GM15510 (cell line): ENCODE results near the gene ARRB1.

Source experiments
- POLR2A ChIP-seq: IDR thresholded peaks from 3 replicates; pipeline ENCODE4 v1.6.1; 2011; ENCODE audit warnings: borderline replicate concordance; ENCODE audit not compliant: insufficient read length; ENCODE audit errors: extremely low read depth

ARRB1 gene

DNA sequence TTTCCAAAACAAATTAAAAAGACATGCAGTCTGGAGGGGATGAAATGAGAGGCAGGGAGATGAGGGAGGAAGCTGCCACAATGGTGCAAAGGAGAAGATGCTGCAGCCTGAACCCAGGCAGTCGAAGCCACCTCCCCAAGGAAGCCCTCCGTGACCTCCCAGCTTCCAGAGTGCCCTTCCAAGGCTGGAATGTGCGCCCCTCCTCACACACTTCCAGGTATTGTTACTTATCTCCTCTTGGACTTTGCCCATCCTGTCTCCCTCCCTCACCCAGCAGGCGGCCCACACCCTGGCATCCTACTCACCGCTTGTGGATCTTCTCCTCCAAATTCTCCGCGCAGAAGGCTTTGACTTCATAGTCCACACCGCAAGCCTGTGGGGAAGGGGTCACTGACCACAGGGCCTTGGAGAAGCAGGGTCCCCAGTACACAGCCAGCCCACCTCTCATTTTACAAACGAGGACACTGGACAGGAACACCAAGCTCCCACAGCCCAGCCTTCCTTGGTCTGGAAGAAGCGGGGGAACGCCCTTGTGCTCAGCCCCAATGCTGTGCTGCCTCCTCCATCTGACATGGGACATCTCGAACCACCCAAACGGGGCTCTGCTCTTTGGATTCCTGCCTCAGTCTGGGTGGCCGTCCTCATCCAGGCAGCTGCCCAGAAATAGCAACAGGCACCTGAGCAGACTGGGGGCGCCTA is 70.5 kb downstream of the ARRB1 start:
- no peak for TF ChIP-seq POLR2A

- no peak for TF ChIP-seq POLR2A
Measured at GRCh38 chr11:75280227-75280701, 71.2 kb downstream of the ARRB1 start.

DNA sequence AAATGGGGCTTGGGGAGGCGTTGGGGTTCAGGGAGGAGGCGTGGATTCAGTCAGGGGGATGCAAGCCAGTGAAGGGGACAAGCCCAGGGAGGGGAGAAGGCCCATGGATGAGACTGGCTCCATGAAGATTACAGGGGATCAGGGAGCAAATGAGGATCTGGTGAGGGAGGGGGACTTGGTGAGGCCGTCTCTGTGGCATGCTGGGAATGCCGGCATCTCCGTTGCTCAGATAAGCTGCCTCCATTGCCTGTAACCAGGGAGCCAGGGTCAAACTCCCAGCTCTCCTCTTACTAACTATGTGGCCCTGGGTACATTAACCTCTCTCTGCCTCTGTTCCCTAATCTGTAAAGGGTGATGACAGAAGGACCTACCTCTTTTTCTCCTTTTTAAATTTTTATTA is 72.2 kb downstream of the ARRB1 start:
- no peak for TF ChIP-seq POLR2A

GRCh38 chr11:75277991-75278790 is 73.3 kb downstream of the ARRB1 start:
- TF ChIP-seq POLR2A, result no peak

DNA sequence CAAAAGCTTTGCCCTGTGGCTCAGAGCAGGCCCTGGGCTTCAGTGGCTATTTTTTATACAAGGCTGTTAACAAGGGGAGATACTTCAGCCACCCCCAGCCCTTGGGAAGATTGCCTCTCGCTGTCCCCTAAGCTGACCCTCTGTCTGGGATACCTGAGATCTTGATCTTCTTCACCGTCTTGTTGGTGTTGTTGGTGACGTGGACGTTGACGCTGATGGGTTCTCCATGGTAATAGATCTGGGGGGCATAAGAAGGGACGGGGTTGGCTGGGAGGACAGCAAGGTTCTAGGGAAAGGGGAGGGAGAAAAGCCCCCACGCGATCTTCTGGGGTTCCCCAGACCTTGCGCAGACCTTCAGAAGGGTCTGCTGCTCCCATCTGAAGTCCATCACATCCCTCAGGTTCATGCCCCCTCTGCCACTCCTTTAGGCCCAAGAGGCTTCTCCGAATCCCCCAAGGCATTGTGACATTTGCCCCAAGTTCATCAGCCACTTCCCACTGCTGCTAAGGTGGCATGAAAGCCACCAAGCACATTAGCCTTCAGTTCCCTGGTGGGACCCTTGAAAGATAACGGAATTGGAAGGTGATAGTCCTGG is 74.2 kb downstream of the ARRB1 start:
- TF ChIP-seq POLR2A, result no peak

DNA sequence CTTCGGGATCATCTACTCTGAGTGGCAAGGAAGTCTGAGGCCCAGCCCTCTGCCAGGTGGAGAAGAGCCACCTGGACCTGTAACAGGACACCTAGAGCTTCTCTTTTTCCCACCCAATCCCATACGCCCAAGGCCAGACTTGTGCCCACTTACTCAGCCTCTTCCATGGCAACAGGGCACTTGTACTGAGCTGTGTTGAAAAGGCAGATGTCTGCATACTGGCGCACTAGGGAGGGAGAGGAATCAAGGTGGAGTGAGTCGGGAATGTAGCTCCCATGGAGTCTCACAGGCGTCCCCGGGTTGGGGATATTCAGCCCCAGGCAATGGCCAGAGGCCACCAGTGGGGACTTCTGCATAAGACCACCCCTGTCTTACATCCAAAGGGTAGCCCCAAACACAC is 74.8 kb downstream of the ARRB1 start:
- no peak for TF ChIP-seq POLR2A

DNA sequence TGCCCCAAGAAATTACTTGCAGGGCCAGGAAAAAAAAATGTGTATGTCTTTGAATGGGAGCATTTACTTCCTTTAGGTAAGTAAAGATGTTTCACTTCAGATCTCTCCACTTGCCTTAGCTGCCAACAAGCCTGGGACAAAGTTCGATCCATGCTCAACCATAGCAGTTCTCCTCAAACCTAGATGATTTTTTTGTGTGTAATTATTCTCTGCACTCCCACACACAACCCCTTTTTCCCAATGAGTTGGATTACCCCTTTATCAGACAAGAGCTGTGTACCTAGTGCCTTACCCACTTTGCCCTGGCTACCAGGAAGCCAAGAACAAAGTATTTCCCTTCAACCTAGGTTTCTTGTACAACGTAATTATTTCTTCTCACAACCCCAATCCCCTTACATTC is 75.3 kb downstream of the ARRB1 start:
- TF ChIP-seq POLR2A, result no peak

DNA sequence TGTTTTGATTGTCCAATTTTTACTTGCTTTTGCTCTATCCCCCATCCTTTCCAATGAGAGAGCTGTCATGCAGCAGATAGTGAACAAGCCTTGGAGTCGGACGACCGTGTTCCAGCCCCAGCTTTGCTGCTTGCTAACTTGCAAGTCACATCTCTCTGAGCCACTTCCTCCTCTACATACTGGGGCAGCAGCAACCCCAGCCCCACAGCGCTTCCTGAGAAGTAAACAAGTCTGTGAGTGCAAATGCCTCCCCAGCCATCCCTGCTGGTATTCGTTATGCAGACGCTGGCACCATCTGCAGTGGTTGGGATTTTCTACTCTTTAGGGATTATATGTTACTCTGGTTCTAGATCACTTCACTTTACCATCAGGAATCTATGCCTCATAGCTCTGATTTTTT is 75.9 kb downstream of the ARRB1 start:
- no peak for TF ChIP-seq POLR2A

DNA sequence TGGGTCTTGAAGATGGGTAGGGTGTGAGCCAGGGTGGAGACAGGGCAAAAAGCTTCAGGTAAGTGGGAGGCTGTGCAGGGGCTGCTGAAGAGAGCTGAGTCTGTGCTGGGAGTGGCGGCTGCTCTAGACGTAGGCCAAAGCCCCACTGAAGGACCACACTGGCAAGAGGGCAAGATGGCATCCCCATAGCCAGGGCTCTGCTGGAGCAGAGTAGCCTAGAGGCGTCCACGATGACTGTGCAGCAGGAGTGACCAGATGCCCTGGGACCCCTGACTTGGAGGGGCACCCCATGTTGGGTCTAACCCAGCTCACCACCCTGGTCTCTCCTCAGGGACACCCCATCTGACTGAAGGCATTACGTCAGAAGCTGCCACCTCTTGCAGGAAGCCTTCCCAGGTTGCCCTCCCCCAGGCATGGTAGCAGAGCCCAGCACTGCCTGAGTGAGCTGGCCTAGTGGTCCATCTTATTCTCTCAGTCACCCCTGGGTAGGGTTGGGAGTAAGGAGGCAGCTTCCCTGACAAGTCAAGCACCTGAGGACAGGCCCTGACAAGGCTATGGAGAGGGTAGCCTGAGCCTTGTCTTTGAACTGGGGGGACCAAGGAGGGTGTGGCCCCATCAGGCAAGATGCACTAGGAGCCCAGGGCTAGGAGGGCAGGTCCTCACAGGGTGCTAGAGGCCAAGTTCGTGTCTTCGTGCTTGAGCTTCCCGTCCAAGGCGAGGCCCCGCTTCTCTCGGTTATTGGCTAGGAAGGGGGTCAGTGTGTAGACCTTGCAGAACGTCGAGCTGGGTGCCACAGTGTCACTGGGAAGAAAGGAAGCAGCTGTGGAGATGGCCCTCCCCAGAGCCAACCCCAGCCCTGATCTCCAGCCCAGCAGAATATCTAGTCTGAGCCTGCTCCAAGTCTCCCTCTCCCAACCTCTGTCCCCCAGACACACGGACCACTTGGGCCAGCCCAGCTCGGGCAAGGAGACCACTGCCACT is 77.8 kb downstream of the ARRB1 start:
- no peak for TF ChIP-seq POLR2A

GRCh38 chr11:75272821-75273301 is 78.6 kb downstream of the ARRB1 start:
- no peak for TF ChIP-seq POLR2A

DNA sequence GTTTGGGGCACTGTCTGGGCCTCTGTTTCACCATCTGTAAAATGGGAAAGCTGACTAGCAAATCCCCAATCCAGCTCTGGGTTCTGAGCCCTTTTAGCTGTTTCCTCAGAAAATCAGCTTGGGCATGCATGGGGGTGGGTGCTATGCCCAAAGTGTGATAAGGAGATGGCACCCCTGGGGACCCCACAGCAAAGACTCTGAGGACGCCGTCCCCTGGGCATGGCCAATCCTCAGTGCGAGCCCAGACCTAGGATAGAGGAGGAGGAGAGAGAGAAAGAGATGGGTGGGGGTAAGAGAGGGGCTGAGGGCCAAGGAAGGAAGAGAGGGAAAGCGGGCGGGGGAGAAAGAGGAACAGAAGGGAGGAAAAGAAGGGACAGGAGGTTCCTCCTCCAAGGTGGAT is 79.1 kb downstream of the ARRB1 start:
- TF ChIP-seq POLR2A, result no peak

DNA sequence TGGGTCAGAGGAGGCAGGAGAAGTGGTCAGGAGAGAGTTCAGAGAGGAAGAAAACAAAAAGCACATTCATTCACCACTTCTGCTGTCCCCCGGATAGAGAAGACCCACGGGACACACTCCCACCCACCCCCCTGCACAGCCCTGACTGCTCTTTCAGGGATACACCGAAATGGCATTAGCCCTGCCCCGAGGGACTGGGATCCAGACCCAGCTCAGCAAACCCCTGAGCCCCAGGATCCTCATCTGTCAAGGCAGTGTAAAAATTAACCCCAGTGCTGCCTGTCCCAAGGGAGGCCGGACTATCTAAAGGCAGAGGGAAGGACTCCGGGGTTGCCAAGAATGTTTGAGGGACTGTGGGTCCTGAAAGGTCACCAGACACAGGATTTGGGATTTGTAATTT is 79.7 kb downstream of the ARRB1 start:
- no peak for TF ChIP-seq POLR2A

GRCh38 chr11:75270896-75271418 is 80.5 kb downstream of the ARRB1 start:
- TF ChIP-seq POLR2A, result no peak

DNA sequence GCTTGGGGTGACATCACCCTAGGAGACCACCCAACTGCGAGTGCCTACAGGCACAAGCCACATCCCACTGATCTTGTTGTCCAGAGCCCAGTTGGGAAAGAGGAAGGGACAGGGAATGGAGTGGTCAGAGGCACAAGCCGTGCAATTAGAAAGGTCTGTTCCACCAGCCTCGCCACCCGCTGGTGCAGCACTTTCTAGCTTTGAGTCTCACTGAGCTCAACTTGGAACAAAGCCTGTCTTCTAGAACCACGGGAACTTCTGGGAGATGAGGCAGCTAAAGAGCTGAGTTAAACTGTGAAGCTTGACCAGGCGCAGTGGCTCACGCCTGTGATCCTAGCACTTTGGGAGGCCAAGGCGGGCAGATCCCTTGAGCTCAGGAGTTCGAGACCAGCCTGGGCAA is 81.6 kb downstream of the ARRB1 start:
- no peak for TF ChIP-seq POLR2A
